Tracheal epithelial cell (primary cell): Measurements from ENCODE around the gene ACSBG1. TPM values are rescaled to one million over a fixed set of nuclear protein-coding genes. Genes with fewer than 3 reads are reported as not detected.

ENCODE experiments used
- total RNA-seq: library from RNA; depleted of rRNA; stranded (reverse); fragments of >200 nt; gene quantifications from 2 replicates; pipeline ENCODE4 v1.2.1, GENCODE V29; 2014

ACSBG1 gene
- total RNA-seq = not detected in 2 replicates

GRCh38 chr15:78234515-78235040 lies at the start of gene ACSBG1:
Gene ACSBG1 (minus strand): TSS chr15:78234565. CDS start chr15:78234501, 64 bp downstream.

GRCh38 chr15:78264304-78265136 lies 30.2 kb upstream of the ACSBG1 start, which contains the start of gene DNAJA4:
Gene DNAJA4 (plus strand): TSS chr15:78264562. CDS start chr15:78264764, 202 bp downstream.

GRCh38 chr15:78149068-78149804 lies 85.1 kb downstream of the ACSBG1 start, which contains the start of gene IDH3A:
Gene IDH3A (plus strand): TSS chr15:78149362. CDS start chr15:78149404, 42 bp downstream.

GRCh38 chr15:78131295-78132061 lies 102.9 kb downstream of the ACSBG1 start, which contains the start of gene CIB2:
Gene CIB2 (minus strand): TSS chr15:78131445. CDS start chr15:78131215, 230 bp downstream.

Other genes with a start within 250 kb of the ACSBG1 start
- 15.2 and 23.4 TPM in 2 replicates for gene TBC1D2B, start 156.9 kb downstream of the ACSBG1 start, total RNA-seq
- gene SH2D7, start 142.0 kb downstream of the ACSBG1 start, total RNA-seq = not detected in 2 replicates
- 3.9 and 4.7 TPM in 2 replicates for gene CIB2, start 103.1 kb downstream of the ACSBG1 start, total RNA-seq
- 38.8 and 41.3 TPM in 2 replicates for gene IDH3A, start 85.2 kb downstream of the ACSBG1 start, total RNA-seq
- 6.0 and 13.6 TPM in 2 replicates for gene DNAJA4, start 30.0 kb upstream of the ACSBG1 start, total RNA-seq
- 39.9 and 50.6 TPM in 2 replicates for gene SKIC8, start 65.0 kb upstream of the ACSBG1 start, total RNA-seq
- not detected in 2 replicates for gene CRABP1, start 105.8 kb upstream of the ACSBG1 start, total RNA-seq
- gene IREB2, start 203.7 kb upstream of the ACSBG1 start, total RNA-seq = 14.5 and 17.1 TPM in 2 replicates